Body of pancreas (tissue), 4 donors: ENCODE results near the gene SLC38A9. TPM values are rescaled to one million over a fixed set of nuclear protein-coding genes. Genes with fewer than 3 reads are reported as not detected.

Source experiments
- ATAC-seq: fragments of 150-250 bp; one replicate; pipeline ENCODE4 v1.9.1; 2016
- DNase-seq, 4 donors: peaks; one replicate each; pipeline ENCODE4 v3.0.0-alpha.2; 2019
- H3K27ac ChIP-seq, 4 donors: fragments of 200-600 bp; sonication (generic); 1 replicate in 3 of 4; 2 replicates in 1 of 4; pipeline versions ENCODE4 v1.5.1 to v1.6.1; 2016 to 2019; ENCODE audit warnings: mild to moderate bottlenecking in 1 of 4, mixed read lengths in 1 of 4, moderate library complexity in 1 of 4
- H3K27me3 ChIP-seq, 2 donors: fragments of 200-600 bp; sonication (generic); one replicate each; pipeline ENCODE4 v1.6.0; 2016; ENCODE audit warnings: mild to moderate bottlenecking in 1 of 2
- H3K36me3 ChIP-seq, 2 donors: fragments of 200-600 bp; sonication (generic); replicated peaks in 1 of 2; 2 replicates each; pipeline ENCODE4 v1.5.1; 2016; ENCODE audit warnings: low read depth in 2 of 2; ENCODE audit not compliant: insufficient read depth in 1 of 2
- H3K4me1 ChIP-seq: fragments of 200-600 bp; sonication (generic); one replicate; pipeline ENCODE4 v1.6.0; 2016
- H3K4me3 ChIP-seq, 2 donors: fragments of 200-600 bp; sonication (generic); 1 replicate in 1 of 2; 2 replicates in 1 of 2; pipeline ENCODE4 v1.5.1; 2016 to 2019
- H3K9me3 ChIP-seq, 3 donors: fragments of 200-600 bp; sonication (generic); 1 replicate in 2 of 3; 2 replicates in 1 of 3; pipeline ENCODE4 v1.5.1; 2016
- CTCF ChIP-seq, 7 experiments: fragments of 450-650 bp in 4 of 7; fragments of 200-600 bp in 3 of 7; sonication (generic) in 3 of 7; IDR thresholded peaks; one replicate each; pipeline ENCODE4 v1.5.1; 2016 to 2019; ENCODE audit warnings: antibody characterized with exemption in 7 of 7
- POLR2A ChIP-seq, 3 donors: fragments of 450-650 bp; IDR thresholded peaks; one replicate each; pipeline ENCODE4 v1.6.1; 2016; ENCODE audit warnings: antibody characterized with exemption in 3 of 3, mild to moderate bottlenecking in 2 of 3
- WGBS, 2 donors: methylation state at CpG; one replicate each; pipeline ENCODE4 v1.1.5; 2017; 5-methylcytosine and 5-hydroxymethylcytosine counted together
- intact Hi-C: fragments of 100-400 bp; cut with DNase I; formaldehyde crosslinking; loops from one replicate; pipeline ENCODE4 v1.15.1; 2023
- small RNA-seq: library from RNA; depleted of rRNA; stranded (forward); fragments of <200 nt; gene quantifications from one replicate; pipeline ENCODE3, GENCODE V24; 2016
- total RNA-seq, 2 donors: library from RNA; depleted of rRNA; stranded (reverse); fragments of >200 nt; gene quantifications; one replicate each; pipeline ENCODE4 v1.1.0, GENCODE V29; 2016

Gene SLC38A9
- total RNA-seq, 2 donors from 2014 or later: 33.5 to 43.8 TPM

- Histone ChIP-seq H3K36me3 (no peaks in the 10 kb centered on the region), H3K27me3 (no peaks in the 10 kb centered on the region), H3K9me3 (no peaks in the 10 kb centered on the region), H3K4me3 (no peak overlapping the region), H3K4me1 (peaks cover 14% of the 10 kb centered on the region), H3K27ac (no peak overlapping the region)
- no peak for TF ChIP-seq CTCF (IDR thresholded peaks at IDR 0.05)
- no peak for TF ChIP-seq POLR2A (IDR thresholded peaks at IDR 0.05)
- intact Hi-C loops: no loop called here
- WGBS, 2 donors: 85 to 92% methylated on average over 6 of the region's 6 CpGs
- no peak for DNase-seq
- no peak for ATAC-seq
These were observed 132.1 kb downstream of the SLC38A9 start for GRCh38 chr5:55580042-55580441.

GRCh38 chr5:55578771-55579170, 133.4 kb downstream of the SLC38A9 start:
- H3K27ac ChIP-seq: no peak overlapping the region
- TF ChIP-seq CTCF (IDR thresholded peaks at IDR 0.05) (no peak), POLR2A (IDR thresholded peaks at IDR 0.05) (no peak)
- no peaks in the 10 kb centered on the region for H3K9me3 ChIP-seq
- H3K36me3 ChIP-seq: no peaks in the 10 kb centered on the region
- no peaks in the 10 kb centered on the region for H3K27me3 ChIP-seq
- no peak for ATAC-seq
- H3K4me3 ChIP-seq: no peak overlapping the region
- H3K4me1 ChIP-seq: peaks cover 14% of the 10 kb centered on the region
- intact Hi-C loops: no loop called here
- no peak for DNase-seq

- peak overlapping the region in 1 of 4 donors; percentile 21 for H3K27ac ChIP-seq
- no peaks in the 10 kb centered on the region for H3K9me3 ChIP-seq
- TF ChIP-seq CTCF (IDR thresholded peaks at IDR 0.05) (no peak), POLR2A (IDR thresholded peaks at IDR 0.05) (no peak)
- intact Hi-C loops: no loop called here
- no peak overlapping the region for H3K4me3 ChIP-seq
- 50 to 65% methylated on average over 6 of the region's 6 CpGs for WGBS, 2 donors
- DNase-seq (peak in 2 of 4 donors; percentile 20 to 29), ATAC-seq (peak; percentile 48)
- no peaks in the 10 kb centered on the region for H3K27me3 ChIP-seq
- H3K4me1 ChIP-seq: peaks cover 15% of the 10 kb centered on the region
- no peaks in the 10 kb centered on the region for H3K36me3 ChIP-seq
These were observed 134.6 kb downstream of the SLC38A9 start for GRCh38 chr5:55577353-55578060.

GRCh38 chr5:55576661-55577060, 135.5 kb downstream of the SLC38A9 start:
- intact Hi-C loops: no loop called here
- peak overlapping the region in 1 of 4 donors; percentile 21 for H3K27ac ChIP-seq
- no peaks in the 10 kb centered on the region for H3K9me3 ChIP-seq
- H3K36me3 ChIP-seq: no peaks in the 10 kb centered on the region
- 84 to 85% methylated on average over 2 of the region's 2 CpGs for WGBS, 2 donors
- no peak overlapping the region for H3K4me3 ChIP-seq
- H3K27me3 ChIP-seq: no peaks in the 10 kb centered on the region
- TF ChIP-seq CTCF (IDR thresholded peaks at IDR 0.05) (no peak), POLR2A (IDR thresholded peaks at IDR 0.05) (no peak)
- H3K4me1 ChIP-seq: peaks cover 22% of the 10 kb centered on the region
- DNase-seq: no peak
- no peak for ATAC-seq

Small RNA genes lying within 50 kb of the gene (small RNA-seq; reads per million reads assigned to genes)
- not detected for gene AC016632.1

Other genes with a start within 250 kb of the SLC38A9 start
- 100 to 1,000 TPM in 1 of 2 donors, 10 to 100 TPM in 1; 88.2 to 227 TPM for gene PLPP1, start 177.4 kb downstream of the SLC38A9 start, total RNA-seq
- gene DDX4, start 25.7 kb upstream of the SLC38A9 start, total RNA-seq: not detected
- not detected for gene IL31RA, start 139.0 kb upstream of the SLC38A9 start, total RNA-seq